Measurements from ENCODE around the gene RTN4R. TPM values are rescaled to one million over a fixed set of nuclear protein-coding genes. Genes with fewer than 3 reads are reported as not detected.
A peak's percentile ranks its signal among the peaks of the same experiment; 100 is the strongest.
"Not testable (repeated sequence)": the region's sequence is repeated elsewhere in the genome, so short reads cannot be mapped to it uniquely, and the experiment has no call there.

The RTN4R gene
- total RNA-seq, 1 donor from 2014 or later: 1.4 TPM

DNA sequence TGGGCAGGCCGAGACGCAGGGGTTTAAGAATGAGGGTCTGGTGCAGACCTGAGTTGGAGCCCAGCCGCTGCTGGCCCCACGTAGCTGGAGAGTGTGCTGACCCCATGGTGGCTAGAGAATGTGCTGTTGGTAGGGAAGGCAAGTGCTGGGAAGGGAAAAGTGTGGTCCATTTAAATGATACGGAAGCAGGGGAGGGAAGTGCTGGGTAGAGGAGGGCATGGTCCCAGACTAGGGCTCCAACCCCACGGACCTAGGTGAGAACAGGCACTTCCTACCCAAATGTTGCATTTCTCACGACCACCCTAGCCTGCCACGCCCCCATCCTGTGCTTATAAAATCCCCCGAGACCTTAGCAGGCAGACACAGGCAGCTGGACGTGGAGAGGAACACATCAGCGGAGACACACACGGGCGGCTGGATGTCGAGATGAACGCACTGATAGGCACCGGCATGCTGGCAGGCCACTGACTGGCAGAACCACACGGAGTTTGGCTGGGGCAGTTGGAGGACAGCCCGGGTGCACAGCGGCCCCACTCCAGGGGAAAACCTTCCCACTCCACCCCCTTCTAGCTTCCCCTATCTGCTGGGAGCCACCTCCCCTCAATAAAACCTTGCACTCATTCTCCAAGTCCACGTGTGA lies 18.8 kb upstream of the RTN4R start:
- DNase-seq (ENCODE audit: low spot score): not testable (repeated sequence)

DNA sequence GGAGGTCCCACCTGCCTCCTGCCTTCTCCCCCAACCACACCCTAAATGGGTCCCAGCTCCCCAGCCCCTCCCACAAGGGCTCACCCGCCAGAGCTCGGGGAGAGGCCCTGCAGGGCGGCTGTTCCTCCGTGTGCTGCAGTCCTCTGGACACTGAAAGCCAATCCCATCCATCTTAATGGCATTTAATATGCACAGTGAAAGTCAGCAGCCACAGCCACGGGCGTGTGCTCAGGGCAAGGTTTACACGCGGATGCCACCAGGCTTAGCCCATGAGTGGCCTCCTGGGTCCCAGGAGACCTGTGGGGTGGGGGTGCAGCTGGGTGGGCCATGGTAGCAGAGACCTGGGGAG lies 18.2 kb upstream of the RTN4R start:
- not testable (repeated sequence) for DNase-seq (ENCODE audit: low spot score)

DNA sequence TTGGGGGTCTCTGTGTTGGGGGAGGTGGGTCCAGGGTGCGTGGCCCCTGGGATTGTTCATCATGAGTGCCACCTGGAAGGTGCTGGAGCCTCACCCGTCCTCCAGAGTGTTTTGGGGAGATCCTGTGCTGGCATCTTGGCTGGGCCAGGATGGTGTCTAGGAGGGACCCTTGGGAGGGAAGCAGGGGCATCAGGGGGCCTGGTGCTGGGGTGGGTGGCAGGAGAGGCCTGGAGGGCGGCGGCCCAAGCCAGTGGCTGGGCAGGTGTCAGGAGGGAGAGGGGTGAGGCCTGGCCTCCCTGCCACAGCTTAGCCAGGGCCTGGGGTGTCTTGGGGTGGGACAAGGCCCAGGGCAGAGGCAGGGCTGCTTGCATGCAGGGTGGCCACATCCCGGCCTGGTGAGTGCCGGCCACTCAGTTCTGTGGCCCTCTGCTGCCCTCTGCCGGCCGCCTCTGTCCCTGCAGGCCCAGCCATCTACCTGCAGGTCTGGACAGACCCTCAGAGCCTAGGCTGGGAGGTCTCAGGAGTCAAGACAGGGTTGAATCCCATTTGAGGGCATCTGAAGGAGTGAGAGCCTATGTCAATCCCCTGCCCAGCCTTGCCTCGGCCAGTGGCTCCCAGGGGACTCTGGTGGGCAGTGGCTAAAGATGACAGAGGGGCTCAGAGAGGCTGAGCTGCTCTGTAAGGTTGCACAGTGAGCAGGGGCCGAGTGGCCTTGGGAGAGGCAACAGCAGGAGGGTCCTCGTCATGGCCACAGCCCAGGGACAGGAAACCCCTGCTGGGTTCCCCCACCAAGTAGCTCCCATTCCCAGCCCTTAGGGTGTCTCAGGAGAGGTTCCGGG lies 17.6 kb upstream of the RTN4R start:
- peak; percentile 57 for DNase-seq (ENCODE audit: low spot score)

DNA sequence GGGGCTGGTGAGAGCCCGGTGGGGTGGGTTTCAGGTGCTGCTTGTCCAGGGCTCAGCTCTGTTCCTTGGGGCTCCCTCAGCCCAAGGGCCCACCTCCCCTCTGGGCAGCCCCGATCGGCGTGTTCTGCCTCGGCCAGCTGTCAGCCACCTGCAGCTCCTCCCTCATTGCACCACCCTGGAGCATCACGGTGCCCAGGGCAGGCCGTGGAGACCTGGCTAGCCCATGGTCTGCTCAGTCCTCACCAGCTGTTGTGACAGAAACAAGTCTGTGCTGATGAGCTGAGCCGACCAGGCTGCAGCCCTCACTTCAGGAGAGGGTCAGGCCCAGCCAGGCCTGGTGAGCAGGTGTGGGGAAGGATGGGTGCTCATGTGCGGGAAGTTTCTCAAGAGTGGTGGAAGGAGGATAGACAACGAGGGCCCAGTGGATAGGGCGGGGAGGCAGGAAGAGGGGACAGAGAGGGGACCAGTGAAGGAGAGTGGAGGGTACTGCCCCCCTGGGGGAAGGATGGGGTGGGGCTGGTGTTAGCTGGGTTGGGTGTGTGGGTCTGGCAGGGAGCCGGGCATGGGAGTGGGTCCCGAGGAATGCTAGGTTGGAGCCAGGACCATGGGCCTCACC lies 16.5 kb upstream of the RTN4R start:
- no peak for DNase-seq (ENCODE audit: low spot score)

DNA sequence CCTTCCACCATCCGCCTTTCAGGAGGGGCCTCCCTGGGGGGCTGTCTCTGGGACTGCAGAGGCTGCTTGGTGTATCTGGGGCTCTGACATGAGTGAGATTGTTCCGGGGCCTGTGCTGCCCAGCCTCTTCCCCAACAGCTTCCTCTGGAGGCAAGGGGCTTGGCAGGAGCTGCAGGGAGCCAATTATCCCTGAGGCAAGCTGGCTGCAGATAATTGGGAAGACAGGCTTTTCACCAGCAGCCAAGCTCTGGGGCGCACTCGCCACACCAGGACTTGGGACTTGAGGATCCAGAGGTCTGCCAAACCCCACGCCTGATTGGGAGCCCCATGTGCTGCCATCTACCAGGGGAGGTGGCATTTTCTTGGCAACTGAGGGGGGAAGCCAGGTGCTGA lies 15.6 kb upstream of the RTN4R start:
- DNase-seq (ENCODE audit: low spot score): no peak

DNA sequence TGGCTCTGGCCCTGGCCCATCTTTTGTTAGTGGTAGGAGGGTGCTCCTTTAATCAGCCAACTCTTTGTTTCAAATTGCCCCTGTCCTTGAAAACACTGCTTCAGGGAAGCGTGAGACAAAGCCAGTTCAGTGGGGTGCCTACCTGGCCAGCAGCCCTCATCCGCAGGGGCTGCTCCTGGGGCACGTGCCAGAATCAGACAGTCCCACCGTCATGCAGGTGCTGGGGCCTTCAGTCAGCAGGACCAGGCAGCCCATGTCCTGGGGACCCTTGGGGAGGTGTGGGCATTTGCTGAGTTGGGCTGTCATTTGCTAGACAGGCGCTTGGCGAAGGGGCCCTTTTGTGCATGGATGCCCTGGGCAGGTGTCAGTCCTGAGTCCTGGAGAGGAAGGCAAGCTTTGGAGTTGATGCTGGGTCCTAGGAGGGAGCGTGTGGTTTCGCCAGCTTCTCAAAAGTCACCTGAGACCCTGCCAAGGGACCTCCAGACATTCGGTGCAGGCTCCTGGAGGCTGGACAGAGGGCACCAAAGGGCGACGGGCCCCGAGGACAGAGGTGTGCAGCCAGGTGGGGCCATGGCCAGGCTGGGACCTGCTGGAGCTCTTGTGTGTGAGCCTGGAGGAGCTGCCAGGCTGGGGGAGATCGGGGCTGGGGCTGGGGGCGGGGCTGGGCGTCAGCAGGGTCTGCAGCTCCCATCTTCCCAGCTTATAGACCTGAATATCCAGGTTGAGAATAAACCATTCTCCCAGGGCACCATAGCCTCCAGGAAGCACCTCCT lies 15.0 kb upstream of the RTN4R start:
- DNase-seq (ENCODE audit: low spot score): no peak

DNA sequence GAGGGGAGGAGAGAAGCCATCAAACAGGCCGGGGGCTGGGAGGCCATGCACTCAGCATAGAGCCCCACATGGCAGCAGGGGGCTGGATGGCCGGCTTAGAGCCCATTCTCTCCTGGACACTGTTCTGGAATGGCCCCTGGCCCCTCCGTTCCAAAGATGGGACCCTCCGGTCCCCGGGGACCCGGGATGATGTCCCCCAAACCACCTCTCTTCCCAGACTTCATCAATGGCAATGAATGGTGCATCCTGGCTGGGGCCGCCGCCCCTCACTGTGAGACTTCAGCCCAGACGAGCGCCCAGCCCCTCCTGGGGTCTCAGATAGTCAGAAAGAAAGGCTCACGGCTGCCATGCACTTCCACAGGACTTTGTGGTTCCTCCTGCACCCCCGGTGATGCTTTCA lies 13.8 kb upstream of the RTN4R start:
- no peak for DNase-seq (ENCODE audit: low spot score)

DNA sequence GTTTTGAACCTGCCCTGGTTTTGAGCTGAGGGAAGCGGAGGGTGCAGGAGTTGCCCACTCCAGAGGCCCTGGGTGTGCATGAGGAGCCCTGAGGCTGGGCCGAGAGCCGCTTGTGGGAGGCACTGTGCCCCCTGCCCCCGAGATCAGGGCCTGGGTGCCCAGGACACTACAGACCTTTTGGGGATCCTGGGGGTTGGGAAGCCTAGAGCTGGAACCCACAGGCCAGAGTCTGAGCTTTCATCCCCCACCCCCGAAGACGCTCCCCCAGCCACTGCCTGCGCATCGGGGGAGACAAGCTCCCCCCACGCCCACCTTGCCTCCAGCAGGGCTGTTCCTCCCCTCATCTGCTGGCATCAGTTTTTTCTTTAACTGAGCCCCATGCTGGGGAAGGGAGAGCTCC lies 13.4 kb upstream of the RTN4R start:
- DNase-seq (ENCODE audit: low spot score): not testable (repeated sequence)

DNA sequence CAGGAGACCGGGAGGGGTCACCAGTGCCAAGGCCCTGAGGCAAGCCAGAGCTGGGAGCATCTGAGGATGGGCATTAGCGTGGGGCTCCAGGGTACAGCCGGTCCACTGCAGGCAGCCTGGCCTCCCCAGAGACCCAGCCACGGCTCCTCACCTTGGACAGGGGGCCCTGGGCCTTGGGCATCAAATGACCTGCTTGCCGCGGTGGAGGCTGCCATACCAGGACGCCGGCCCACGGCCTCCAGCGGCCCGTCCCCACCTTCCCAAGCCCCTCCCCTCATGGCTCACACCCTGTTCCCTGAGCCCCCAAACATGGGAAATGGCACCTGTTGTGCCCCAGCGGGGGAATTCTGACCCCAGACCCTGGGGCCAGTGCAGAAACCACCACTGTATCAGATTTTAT lies 12.7 kb upstream of the RTN4R start:
- DNase-seq (ENCODE audit: low spot score): no peak

DNA sequence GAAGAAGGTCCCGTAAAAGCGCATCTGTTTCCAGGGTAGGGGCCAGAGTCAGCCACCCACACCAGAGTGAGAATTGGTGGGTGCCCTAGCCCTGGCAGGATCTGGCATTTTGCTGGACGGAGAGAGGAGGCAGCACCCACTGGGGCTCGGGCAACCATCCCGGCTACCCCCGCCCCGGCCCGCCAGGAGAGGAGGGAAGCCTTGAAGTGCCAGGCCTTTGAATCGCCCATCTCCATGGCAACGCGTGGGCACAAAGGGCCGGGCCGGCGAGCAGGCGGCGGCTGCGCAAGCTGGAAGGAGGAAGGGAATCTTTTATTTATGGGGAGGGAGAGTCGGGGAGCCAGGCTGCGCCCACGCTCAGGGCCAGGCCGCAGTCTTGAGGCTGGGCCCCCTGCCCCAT lies 12.0 kb upstream of the RTN4R start:
- DNase-seq (ENCODE audit: low spot score): not testable (repeated sequence)

DNA sequence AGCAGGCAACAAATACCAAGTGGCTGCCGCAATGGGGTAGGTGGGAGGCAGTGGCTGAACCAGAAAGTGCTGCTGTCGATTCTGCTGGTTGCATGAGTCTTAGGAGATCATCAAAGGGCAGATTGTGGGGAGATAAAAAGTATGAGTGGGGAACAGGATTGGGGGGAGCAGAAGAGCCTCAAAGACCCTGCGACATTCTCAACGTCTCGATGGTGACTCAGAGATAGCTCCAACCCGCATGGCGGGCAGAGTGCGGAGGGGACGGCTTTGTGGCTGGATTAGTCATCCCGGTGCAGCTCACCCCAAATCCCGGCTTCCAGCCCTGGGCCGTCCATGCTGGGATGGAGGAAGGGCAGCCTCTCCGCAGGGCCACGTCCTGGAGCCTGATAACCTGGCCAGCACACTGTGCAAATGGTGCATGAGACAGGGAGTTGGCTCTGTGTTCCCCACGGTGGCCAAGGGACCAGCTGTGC lies 11.6 kb upstream of the RTN4R start:
- no peak for DNase-seq (ENCODE audit: low spot score)

DNA sequence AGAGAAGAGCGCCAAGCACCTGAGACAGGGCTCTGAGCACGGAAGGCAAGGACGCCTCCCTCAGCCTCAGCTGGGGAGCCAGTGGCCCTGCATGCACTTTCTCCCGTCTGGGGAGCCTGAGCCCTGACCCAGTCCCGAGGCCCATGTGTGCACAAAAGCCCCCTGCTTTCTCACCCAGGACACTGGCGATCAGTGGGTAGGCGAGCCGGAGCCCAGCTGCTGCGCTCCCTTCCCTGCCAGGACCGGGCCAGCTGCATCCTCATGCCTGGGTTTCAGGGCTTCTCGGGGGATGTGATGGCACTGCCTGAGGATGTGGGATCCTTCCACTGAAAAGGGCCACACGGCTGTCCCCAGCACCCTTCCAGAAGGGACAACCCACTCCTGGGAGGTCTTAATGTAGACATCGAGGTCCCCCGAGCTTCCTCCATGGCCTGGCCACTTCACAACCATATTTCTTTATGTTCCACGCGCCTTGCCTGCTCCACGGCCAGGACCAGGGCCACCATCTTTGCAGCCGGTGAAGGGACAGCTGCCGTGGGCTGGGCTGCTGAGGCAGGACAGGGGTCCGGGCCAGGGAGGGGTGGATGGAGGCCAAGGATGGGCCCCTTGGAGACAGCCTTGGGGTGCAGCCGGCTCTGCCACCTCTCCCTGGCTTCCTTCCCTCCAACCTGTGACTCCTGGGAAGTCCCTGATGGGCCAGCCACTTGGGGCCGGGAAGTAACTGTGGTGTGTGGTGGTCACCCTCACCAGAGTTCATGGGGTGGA lies 10.8 kb upstream of the RTN4R start:
- not testable (repeated sequence) for DNase-seq (ENCODE audit: low spot score)

DNA sequence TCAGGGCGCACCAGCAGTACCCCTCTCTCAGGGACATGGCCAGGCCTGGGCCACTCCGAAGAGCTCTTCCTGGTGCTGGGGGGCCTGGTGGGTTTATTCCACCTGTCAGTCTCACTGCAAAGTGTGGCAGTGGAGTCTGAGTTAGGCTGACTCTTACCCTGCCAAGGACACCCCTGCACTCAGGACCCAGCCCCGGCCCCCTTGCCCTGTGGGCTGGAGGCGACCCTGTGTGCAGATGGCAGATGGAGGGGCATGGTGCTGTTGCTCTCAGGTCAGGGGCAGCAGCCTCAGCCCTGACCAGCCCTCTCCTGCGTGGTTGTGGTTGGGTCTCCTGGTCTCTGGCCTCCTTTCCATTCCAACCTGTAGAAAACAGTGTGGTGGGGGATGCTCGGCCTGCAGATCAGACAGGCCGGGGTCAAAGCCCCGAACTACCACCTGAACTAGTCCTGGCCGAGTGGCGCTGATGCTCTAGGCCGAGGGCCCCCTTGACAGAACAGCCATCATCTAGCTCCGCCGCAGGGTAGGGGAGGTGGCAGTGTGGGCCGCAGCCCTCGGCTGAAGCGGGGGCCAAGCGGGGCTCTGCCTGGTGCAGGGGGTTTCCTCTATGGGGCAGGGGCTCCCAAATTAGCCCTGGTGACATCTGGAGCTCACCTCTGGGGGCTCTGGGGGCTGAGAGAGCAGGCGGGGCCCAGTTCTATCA lies 10.0 kb upstream of the RTN4R start:
- not testable (repeated sequence) for DNase-seq (ENCODE audit: low spot score)

DNA sequence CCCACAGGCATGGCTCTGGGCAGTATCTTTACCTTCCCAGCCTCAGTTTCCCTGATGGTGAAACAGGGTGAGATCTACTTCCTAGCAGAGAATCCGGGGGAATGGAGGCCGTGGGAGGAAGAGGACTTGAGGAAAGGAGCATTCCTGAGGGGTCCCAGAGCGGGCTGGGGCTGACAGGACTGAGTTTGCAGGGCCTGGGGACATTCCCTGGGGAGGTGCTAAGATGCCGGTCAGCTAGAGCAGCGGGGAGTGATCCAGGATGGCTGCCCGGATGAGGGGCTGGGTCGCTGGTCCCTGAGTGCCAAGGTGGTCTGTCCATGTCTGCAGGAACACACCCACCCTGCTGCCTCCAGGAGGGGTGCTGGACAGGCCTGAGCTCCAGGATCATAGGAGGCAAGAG lies 8.3 kb upstream of the RTN4R start:
- no peak for DNase-seq (ENCODE audit: low spot score)

DNA sequence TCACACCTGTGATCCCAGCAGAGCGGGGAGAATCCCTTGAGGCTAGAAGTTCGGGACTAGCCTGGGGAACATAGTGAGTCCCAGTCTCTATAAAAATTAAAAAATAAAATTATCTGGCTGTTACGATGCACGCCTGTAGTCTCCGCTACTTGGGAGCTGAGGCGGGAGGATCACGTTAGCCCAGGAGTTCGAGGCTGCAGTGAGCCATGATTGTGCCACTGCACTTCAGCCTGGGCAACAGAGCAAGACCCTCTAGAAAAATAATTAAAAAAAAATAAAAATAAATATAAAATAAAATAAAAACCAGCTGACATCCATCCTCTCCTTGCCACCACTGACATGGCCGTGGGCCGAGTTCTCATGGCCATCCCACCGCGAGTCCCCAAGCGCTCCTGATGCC lies 7.7 kb upstream of the RTN4R start:
- no peak for DNase-seq (ENCODE audit: low spot score)

DNA sequence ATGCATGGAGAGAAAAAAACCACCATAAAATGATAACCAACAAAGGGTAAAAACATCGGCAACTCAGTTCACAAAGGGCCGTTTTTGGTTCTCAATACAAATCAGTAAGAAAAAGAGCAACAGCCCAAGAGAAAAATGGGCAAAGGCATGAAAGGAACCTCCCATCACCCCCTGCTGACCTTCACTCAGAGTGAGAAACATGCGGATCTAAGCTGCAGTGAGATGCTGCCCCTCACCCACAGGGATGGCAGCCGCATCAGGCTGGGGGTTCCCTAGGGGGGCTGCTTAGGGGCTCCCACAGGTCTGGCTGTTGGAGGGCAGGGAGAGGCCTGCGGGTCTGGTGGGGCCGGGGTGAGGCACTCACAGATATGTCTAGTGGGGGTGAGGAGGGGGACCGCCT lies 7.2 kb upstream of the RTN4R start:
- DNase-seq (ENCODE audit: low spot score): not testable (repeated sequence)

DNA sequence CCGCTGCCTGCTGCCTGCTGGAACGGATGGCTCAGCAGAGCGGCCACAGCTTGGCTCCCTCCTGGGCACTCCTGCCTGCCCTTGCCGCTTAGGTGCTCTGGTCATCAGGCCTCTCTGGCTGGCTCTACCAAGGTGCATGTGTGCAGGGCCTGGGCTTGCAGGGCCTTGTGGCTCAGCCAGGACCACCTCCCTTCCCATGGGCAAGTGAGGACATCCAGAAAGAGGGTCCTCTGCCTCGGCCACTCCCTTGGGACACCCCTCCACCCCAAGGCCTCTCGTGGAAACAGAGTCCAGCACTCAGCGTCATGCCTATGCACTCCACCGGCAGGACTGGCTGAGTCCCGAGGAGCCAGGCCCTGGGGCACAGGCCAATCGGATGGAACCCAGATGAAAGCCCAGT lies 6.3 kb upstream of the RTN4R start:
- not testable (repeated sequence) for DNase-seq (ENCODE audit: low spot score)

DNA sequence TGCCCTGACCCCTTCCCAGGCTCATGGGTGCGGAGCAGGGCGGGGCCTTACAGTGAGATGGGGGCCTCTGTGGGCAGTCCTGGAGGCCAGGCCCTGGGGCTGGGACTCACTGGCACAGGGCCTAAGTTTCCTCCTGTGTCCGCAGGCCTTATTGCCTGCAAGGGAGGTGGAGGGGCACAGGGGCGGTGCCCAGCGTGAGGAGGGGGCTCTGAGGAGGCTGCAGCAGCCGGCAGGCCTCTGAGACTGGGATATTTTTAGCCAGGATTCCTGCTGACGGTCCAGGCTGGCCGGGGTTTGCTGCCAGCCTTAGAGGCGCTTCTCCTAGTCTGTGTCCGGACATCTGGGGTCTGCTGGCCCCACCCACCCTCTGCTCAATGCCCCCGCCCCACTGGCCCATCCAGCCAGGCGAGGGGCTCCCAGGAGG lies 5.7 kb upstream of the RTN4R start:
- peak; percentile 59 for DNase-seq (ENCODE audit: low spot score)

DNA sequence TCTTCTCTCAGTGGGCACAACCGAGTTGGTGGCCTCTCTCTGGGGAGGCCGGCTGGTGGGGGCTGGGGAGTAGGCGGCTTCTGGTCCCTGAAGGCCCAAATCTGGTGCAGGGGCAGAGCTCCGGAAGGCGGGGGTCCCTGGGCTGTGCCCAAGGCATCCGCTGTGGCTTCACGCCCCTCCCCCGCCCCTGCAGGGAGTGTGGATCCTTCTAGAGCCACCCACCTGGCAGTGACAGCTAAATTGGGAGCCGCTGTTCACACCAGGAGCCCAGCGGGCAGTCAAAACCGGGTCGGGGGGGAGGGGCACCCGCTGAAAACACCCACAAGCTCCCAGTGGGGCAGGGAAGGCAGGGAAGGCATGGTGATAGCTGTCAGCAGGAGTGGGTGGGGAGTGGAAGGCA lies 4.6 kb upstream of the RTN4R start:
- DNase-seq (ENCODE audit: low spot score): no peak

DNA sequence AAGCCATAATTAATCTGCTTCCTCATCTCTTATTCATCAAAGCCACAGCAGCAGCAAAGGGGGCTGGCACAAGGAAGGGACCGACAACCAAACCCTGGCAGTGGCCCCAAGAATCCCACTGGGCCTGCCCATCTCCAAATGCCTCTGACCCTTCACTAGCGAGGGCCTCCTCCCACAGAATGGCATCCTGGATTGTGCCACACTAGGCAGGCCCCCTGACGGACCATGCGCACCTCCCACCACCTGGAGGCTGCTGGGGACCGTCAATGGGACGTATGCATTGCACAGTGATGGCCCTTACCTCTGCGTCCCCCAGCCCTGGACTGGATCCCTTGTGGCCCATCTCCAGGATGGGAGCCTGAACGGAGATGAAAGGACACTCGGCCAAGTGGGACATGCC lies 4.1 kb upstream of the RTN4R start:
- DNase-seq (ENCODE audit: low spot score): no peak

Measured in umbilical cord (tissue), 2 donors.